HG02623 (cell line): ENCODE measurements around the gene DIRAS1.
"Not testable (repeated sequence)": the region's sequence is repeated elsewhere in the genome, so short reads cannot be mapped to it uniquely, and the experiment has no call there.

Experiments
- ATAC-seq: cut with Tn5 transposase; IDR thresholded peaks from one replicate; pipeline ENCODE4 v1.9.1; 2021; ENCODE audit warnings: moderate library complexity; ENCODE audit not compliant: unreplicated experiment

DIRAS1 gene

DNA sequence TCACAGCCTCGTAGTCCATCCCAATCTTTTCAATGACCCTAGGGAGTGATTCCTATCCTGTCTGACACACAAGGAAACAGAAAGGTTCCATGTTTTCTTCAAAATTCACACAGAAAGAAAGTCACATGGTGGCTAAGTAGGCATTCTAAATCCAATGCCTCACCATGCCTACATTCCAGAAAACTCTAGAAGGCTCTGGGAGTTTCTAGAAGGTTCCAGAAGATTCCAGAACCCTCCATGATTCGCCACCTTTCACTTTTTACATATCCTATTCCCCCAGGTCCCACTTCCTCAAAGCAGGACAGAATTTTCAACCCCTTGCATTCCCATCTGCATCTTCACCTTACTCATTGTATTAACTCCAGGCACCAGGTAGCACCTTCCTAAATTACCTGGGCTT lies 41.7 kb downstream of the DIRAS1 start:
- ATAC-seq: no peak

DNA sequence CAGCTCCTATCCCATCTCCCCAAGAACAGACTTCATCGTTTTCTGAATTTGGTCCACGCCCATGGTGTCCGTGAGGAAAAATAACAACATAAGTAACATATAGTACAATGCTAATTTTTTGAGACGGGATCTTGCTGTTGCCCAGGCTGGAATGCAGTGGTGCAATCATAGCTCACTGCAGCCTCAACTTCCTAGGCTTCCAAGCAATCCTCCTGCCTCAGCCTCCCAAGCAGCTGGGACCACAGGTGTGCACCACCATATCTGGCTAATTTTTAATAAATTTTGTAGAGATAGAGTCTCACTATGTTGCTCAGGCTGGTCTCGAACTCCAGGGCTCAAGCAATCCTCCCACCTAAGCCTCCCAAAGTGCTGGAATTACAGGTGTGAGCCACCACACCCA lies 42.2 kb downstream of the DIRAS1 start:
- not testable (repeated sequence) for ATAC-seq

DNA sequence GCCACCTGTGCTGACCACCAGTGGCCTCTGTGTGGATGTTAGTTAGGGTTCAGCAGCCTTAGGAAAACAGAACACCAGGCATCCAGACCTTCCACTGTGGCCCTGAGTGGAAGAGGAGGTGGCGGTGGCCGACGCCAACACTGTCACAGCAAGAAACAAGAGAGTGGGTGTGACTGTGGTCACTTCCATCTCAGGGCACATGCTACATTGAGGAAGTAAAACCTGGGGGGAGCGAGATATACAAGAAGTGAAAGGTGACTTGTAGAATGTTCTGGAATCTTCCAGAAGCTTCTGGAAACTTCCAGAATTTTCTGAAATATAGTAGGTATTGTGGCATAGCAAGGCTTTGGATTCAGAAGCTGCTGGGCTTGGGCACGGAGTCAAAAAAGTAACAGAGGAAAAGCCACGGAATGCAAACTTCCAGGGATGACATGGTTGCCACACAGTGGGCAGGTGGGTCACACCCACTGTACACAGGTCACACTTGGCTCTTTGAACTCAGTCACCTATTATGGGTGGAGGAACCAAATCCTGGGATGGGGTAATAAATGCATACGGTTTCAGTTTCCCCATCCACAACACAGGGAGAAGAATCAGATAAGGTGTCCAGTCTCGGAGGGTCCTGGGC lies 43.0 kb downstream of the DIRAS1 start:
- peak; percentile 54 for ATAC-seq

GRCh38 chr19:2676823-2677222 lies 44.3 kb downstream of the DIRAS1 start:
- ATAC-seq: no peak

- ATAC-seq: no peak
These were observed 45.3 kb downstream of the DIRAS1 start for GRCh38 chr19:2675892-2676291.

- no peak for ATAC-seq
These were observed 51.0 kb downstream of the DIRAS1 start for GRCh38 chr19:2670217-2670616.

DNA sequence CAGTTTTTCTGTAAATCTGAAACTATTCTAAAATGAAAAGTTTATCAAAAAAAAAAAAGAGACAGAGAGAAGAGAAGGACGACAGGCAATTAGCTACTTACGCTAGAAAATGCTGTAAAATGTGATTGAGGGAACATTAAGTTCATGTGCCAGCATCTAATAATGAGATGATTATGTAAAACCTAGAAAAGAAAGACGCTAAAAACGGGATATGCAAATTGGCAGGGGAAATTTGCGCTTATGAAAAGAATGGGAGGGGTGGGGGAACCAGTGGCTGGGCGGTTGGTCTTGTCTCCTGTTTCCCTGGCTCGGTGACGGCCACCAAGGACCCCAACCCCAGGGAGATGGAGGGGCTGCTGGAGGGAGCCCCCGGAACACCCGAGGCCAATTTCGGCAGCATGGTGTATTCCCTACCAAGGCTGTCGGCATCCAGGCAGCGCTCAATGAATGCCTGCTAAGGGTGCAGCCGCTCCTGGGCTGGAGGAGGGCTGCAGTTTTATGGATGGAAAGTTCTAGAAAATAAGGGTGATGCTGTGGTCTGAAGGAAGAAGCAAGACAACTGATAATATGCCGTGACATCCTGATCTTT lies 52.9 kb downstream of the DIRAS1 start:
- no peak for ATAC-seq

GRCh38 chr19:2667349-2667748 lies 53.8 kb downstream of the DIRAS1 start:
- ATAC-seq: not testable (repeated sequence)

GRCh38 chr19:2666344-2666994 lies 54.7 kb downstream of the DIRAS1 start:
- ATAC-seq: no peak

DNA sequence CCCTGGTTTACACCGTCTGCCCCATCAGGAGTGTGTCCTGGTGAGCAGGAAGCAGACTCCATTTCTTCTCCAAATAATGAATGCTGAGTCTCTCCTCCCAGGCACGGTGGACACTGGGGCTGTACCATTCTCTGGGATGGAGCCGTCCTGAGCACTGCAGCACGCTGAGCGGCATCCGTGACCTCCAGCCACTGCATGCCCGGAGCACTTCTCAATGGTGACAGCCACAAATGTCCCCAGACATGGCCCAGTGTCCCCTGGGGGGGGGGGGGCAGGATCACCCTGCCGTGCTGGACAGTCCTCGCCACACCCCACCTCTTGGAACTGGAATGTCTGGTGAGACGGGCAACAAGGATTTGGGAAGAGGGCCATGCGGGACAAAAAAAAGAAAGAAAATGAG lies 56.1 kb downstream of the DIRAS1 start:
- ATAC-seq: no peak
